HEK293 (cell line): Measurements from ENCODE around the gene JAM2.

ENCODE experiments used
- CTCF ChIA-PET: fragments of 350-600 bp; formaldehyde crosslinking; extraction: SDS; loops from one replicate; lab custom pipeline; 2021; ENCODE audit warnings: antibody characterized with exemption; lab: Yijun Ruan, JAX
- POLR2A ChIA-PET: fragments of 300-600 bp; formaldehyde crosslinking; extraction: SDS; loops from one replicate; lab custom pipeline; 2020; ENCODE audit warnings: antibody characterized with exemption, inconsistent platforms; lab: Yijun Ruan, JAX
- H3K27ac ChIP-seq: fragments of 200-500 bp; sonication (Bioruptor generic); 2 replicates; pipeline ENCODE4 v1.5.1; 2014; ENCODE audit warnings: low read depth, low read length, control low read depth, inconsistent platforms; ENCODE audit errors: extremely low read depth
- H3K36me3 ChIP-seq, 2 experiments: fragments of 200-500 bp in 1 of 2; sonication (Bioruptor generic) in 1 of 2; 1 replicate in 1 of 2; 2 replicates in 1 of 2; pipeline ENCODE4 v1.5.1; 2014 to 2017; ENCODE audit warnings: inconsistent platforms in 2 of 2, low read length in 2 of 2; ENCODE audit not compliant: control insufficient read depth in 2 of 2, insufficient read depth in 1 of 2
- H3K4me1 ChIP-seq: fragments of 200-500 bp; sonication (Bioruptor generic); 2 replicates; pipeline ENCODE4 v1.5.1; 2014; ENCODE audit warnings: mild to moderate bottlenecking, low read length, inconsistent platforms; ENCODE audit not compliant: control insufficient read depth, insufficient read depth
- H3K4me3 ChIP-seq: 2 replicates; pipeline ENCODE4 v1.5.1; 2011; ENCODE audit warnings: low read depth, mild to moderate bottlenecking, control low read depth, low read length, moderate library complexity
- H3K9me3 ChIP-seq: fragments of 200-500 bp; sonication (Bioruptor generic); 2 replicates; pipeline ENCODE4 v1.5.1; 2014; ENCODE audit warnings: low read depth, low read length, inconsistent platforms; ENCODE audit not compliant: control insufficient read depth, insufficient read depth
- BCL11B ChIP-seq: fragments of 450-650 bp; formaldehyde crosslinking; IDR thresholded peaks from 2 replicates; pipeline ENCODE4 v1.5.1; 2016; ENCODE audit warnings: low read depth, missing biosample characterization, missing genetic modification characterization
- HOXD13 ChIP-seq: sonication (generic); formaldehyde crosslinking; IDR thresholded peaks from 2 replicates; pipeline ENCODE4 v1.8.0; 2022; ENCODE audit warnings: missing genetic modification reagents, borderline replicate concordance
- PRDM1 ChIP-seq: fragments of 450-650 bp; formaldehyde crosslinking; IDR thresholded peaks from 2 replicates; pipeline ENCODE4; 2016; ENCODE audit warnings: missing biosample characterization, missing genetic modification characterization
- SP2 ChIP-seq: fragments of 450-650 bp; formaldehyde crosslinking; IDR thresholded peaks from 2 replicates; pipeline ENCODE4 v1.5.1; 2016; ENCODE audit warnings: missing biosample characterization, missing genetic modification characterization
- ZBTB20 ChIP-seq: fragments of 450-650 bp; formaldehyde crosslinking; IDR thresholded peaks from 2 replicates; pipeline ENCODE4 v1.5.1; 2016; ENCODE audit warnings: missing biosample characterization, missing genetic modification characterization
- ZBTB48 ChIP-seq: fragments of 450-650 bp; formaldehyde crosslinking; IDR thresholded peaks from 2 replicates; pipeline ENCODE4 v1.5.1; 2016; ENCODE audit warnings: missing biosample characterization, missing genetic modification characterization
- ZFP69B ChIP-seq: fragments of 450-650 bp; formaldehyde crosslinking; IDR thresholded peaks from 2 replicates; pipeline ENCODE4 v1.5.1; 2016; ENCODE audit warnings: missing biosample characterization, missing genetic modification characterization
- ZNF175 ChIP-seq: fragments of 450-650 bp; formaldehyde crosslinking; IDR thresholded peaks from 2 replicates; pipeline ENCODE4 v1.5.1; 2016; ENCODE audit warnings: missing biosample characterization, missing genetic modification characterization
- ZNF248 ChIP-seq: fragments of 450-650 bp; formaldehyde crosslinking; IDR thresholded peaks from 2 replicates; pipeline ENCODE4 v1.5.1; 2017; ENCODE audit warnings: missing biosample characterization, missing genetic modification characterization
- ZNF266 ChIP-seq: fragments of 450-650 bp; formaldehyde crosslinking; IDR thresholded peaks from 2 replicates; pipeline ENCODE4 v1.5.1; 2016; ENCODE audit warnings: missing biosample characterization, missing genetic modification characterization, low read depth
- ZNF37A ChIP-seq: fragments of 450-650 bp; IDR thresholded peaks from 2 replicates; pipeline ENCODE4 v1.5.1; 2018; ENCODE audit warnings: missing biosample characterization, missing genetic modification characterization
- ZNF426 ChIP-seq: fragments of 450-650 bp; formaldehyde crosslinking; IDR thresholded peaks from 2 replicates; pipeline ENCODE4 v1.5.1; 2017; ENCODE audit warnings: missing biosample characterization, missing genetic modification characterization, mild to moderate bottlenecking, inconsistent platforms, moderate library complexity
- ZNF510 ChIP-seq: fragments of 450-650 bp; formaldehyde crosslinking; IDR thresholded peaks from 2 replicates; pipeline ENCODE4 v1.5.1; 2018; ENCODE audit warnings: mild to moderate bottlenecking, missing genetic modification characterization, missing biosample characterization; ENCODE audit not compliant: insufficient replicate concordance
- ZNF621 ChIP-seq: fragments of 450-650 bp; formaldehyde crosslinking; IDR thresholded peaks from 2 replicates; pipeline ENCODE4 v1.5.1; 2017; ENCODE audit warnings: missing biosample characterization, missing genetic modification characterization
- ZNF660 ChIP-seq: fragments of 450-650 bp; IDR thresholded peaks from 2 replicates; pipeline ENCODE4 v1.5.1; 2018; ENCODE audit warnings: missing biosample characterization, mild to moderate bottlenecking, missing genetic modification characterization
- ZNF664 ChIP-seq: fragments of 450-650 bp; formaldehyde crosslinking; IDR thresholded peaks from 2 replicates; pipeline ENCODE4 v1.5.1; 2016; ENCODE audit warnings: missing biosample characterization, missing genetic modification characterization
- ZNF701 ChIP-seq: fragments of 450-650 bp; formaldehyde crosslinking; IDR thresholded peaks from 2 replicates; pipeline ENCODE4 v1.5.1; 2016; ENCODE audit warnings: missing biosample characterization, missing genetic modification characterization
- ZNF777 ChIP-seq: fragments of 450-650 bp; formaldehyde crosslinking; IDR thresholded peaks from 2 replicates; pipeline ENCODE4 v1.5.1; 2017; ENCODE audit warnings: missing biosample characterization, missing genetic modification characterization, borderline replicate concordance
- TF ChIP-seq, protein P1 (sequence below): fragments of 450-650 bp; formaldehyde crosslinking; optimal IDR thresholded peaks from 2 replicates; pipeline ENCODE3; 2016; ENCODE audit warnings: missing biosample characterization, mild to moderate bottlenecking, missing genetic modification characterization
- TF ChIP-seq, protein P2 (sequence below): fragments of 450-650 bp; formaldehyde crosslinking; IDR thresholded peaks from 2 replicates; pipeline ENCODE4 v1.5.1; 2017; ENCODE audit warnings: missing biosample characterization, missing genetic modification characterization
- TF ChIP-seq, protein P3 (sequence below): fragments of 450-650 bp; formaldehyde crosslinking; IDR thresholded peaks from 2 replicates; pipeline ENCODE4 v1.5.1; 2017; ENCODE audit warnings: missing biosample characterization, missing genetic modification characterization
- TF ChIP-seq, protein P4 (sequence below): fragments of 450-650 bp; formaldehyde crosslinking; IDR thresholded peaks from 2 replicates; pipeline ENCODE4 v1.5.1; 2016; ENCODE audit warnings: missing biosample characterization, missing genetic modification characterization

The JAM2 gene

DNA sequence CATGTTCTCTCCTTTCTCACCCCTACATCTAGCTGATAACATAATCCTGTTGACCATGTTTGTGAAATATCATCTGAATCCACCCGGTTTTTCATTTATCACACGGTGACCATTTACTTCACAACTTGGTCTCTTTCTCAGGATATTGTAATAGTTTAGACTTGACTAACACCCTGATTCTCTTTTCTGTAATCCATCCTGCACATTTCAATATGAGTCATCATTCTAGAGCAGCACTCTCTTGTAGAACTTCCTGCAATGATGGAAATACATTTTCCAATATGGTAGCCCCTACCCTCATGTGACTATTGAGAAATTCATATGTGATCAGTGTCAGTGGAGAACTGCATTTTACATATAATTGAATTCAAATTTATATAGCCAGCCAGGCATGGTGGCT, 2.3 kb upstream of the JAM2 start:
- Histone ChIP-seq H3K4me1 (no peaks in the 10 kb centered on the region), H3K4me3 (no peak overlapping the region), H3K36me3 (no peaks in the 10 kb centered on the region), H3K27ac (no peak overlapping the region)
- ChIA-PET CTCF (interaction anchor here (0.7 to 1.7 kb wide), 3 partner anchors 28 to 518 kb away, joined by 3 to 7 read pairs (median 4); no protein-coding TSS in a partner anchor), POLR2A (no interaction called here)
- TF ChIP-seq ZNF777 (tag by site-specific recombination): no peak
- TF ChIP-seq, all 188 proteins: peak for 0
- H3K9me3 ChIP-seq: no peaks in the 10 kb centered on the region

DNA sequence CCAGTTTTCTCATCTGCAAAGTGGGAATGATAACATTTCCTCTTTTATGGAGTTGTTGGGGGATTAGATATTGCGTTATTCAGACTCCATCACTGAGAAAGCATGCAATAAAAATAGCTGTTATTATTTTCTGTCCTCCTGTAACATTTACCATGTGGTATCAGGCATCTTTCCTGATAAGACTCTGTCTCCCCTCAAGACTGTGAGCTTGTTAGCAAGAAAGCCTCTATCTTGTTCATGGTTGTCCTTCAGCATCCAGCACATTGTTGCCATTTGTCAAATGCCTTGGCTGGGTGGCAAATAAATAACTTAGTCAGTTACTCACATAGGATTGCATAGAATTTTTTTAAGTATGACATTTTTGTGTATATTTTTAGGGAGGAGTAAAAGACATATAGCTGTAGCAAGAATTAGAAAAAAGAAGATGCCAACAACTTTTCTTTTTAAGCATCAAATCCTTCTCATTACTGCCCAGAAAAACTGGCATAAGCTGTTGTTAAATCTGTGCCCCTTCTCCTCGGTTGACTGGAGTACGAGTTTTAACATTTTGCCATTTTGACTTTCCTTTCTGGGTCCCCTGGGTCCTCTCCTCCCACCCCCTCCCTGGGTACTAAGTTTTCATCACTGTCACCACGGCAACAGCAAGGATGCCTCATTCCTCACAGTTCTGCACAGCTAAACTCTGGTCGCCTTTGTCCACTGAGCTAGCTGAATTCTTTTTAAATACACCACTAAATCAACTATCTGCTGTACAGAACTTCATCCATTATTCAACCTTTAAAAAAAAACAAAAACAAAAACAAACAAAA, 1.0 kb upstream of the JAM2 start:
- H3K9me3 ChIP-seq: no peaks in the 10 kb centered on the region
- CTCF ChIA-PET: interaction anchor here (0.6 to 2.0 kb wide), 3 partner anchors 30 to 110 kb away, joined by 3 to 22 read pairs (median 4); partner anchors contain the start of gene MRPL39
- no peaks in the 10 kb centered on the region for H3K4me1 ChIP-seq
- POLR2A ChIA-PET: no interaction called here
- H3K4me3 ChIP-seq: no peak overlapping the region
- H3K36me3 ChIP-seq: no peaks in the 10 kb centered on the region
- TF ChIP-seq ZNF660 (no peak), ZNF426 (tag by site-specific recombination) (no peak), ZNF510 (tag by site-specific recombination) (no peak), BCL11B (tag by site-specific recombination) (no peak), SP2 (tag by site-specific recombination) (no peak), ZNF175 (tag by site-specific recombination) (no peak), ZFP69B (tag by site-specific recombination) (no peak), ZNF37A (no peak), HOXD13 (CRISPR knock-in tag) (no peak), PRDM1 (tag by site-specific recombination) (no peak), ZNF621 (tag by site-specific recombination) (no peak)
- TF ChIP-seq, protein P1, sequence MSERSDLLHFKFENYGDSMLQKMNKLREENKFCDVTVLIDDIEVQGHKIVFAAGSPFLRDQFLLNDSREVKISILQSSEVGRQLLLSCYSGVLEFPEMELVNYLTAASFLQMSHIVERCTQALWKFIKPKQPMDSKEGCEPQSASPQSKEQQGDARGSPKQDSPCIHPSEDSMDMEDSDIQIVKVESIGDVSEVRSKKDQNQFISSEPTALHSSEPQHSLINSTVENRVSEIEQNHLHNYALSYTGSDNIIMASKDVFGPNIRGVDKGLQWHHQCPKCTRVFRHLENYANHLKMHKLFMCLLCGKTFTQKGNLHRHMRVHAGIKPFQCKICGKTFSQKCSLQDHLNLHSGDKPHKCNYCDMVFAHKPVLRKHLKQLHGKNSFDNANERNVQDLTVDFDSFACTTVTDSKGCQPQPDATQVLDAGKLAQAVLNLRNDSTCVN (tag by site-specific recombination): no peak
- TF ChIP-seq, protein P2, sequence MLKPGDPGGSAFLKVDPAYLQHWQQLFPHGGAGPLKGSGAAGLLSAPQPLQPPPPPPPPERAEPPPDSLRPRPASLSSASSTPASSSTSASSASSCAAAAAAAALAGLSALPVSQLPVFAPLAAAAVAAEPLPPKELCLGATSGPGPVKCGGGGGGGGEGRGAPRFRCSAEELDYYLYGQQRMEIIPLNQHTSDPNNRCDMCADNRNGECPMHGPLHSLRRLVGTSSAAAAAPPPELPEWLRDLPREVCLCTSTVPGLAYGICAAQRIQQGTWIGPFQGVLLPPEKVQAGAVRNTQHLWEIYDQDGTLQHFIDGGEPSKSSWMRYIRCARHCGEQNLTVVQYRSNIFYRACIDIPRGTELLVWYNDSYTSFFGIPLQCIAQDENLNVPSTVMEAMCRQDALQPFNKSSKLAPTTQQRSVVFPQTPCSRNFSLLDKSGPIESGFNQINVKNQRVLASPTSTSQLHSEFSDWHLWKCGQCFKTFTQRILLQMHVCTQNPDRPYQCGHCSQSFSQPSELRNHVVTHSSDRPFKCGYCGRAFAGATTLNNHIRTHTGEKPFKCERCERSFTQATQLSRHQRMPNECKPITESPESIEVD (tag by site-specific recombination): no peak
- TF ChIP-seq, protein P3, sequence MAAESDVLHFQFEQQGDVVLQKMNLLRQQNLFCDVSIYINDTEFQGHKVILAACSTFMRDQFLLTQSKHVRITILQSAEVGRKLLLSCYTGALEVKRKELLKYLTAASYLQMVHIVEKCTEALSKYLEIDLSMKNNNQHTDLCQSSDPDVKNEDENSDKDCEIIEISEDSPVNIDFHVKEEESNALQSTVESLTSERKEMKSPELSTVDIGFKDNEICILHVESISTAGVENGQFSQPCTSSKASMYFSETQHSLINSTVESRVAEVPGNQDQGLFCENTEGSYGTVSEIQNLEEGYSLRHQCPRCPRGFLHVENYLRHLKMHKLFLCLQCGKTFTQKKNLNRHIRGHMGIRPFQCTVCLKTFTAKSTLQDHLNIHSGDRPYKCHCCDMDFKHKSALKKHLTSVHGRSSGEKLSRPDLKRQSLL: no peak
- TF ChIP-seq, all 188 proteins: peak for 0
- no peak overlapping the region for H3K27ac ChIP-seq

DNA sequence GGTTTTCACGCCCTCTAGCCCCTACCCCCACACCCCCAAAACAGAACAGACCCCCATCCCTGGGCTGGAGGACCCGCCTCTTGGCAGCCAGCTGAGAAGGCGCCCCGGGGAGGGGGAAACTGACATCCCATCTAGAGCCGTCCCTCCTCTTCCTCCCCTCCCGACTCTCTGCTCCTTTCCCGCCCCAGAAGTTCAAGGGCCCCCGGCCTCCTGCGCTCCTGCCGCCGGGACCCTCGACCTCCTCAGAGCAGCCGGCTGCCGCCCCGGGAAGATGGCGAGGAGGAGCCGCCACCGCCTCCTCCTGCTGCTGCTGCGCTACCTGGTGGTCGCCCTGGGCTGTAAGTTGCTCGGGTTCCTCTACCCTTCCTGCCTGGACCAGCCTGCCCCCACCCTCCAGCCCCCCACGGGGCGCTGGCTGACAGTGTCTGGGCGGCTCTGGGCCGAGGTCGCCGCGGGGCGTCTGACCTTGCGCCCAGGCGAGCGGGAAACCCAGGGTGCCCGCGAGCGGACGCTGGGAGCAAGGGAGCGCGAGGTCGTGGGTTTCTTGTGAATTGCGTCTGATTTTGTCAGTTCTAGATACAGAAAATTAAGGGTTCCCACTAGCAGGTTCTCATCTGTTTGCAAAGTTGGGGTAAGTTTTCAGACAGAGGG, 618 bp downstream of the JAM2 start:
- H3K36me3 ChIP-seq: no peaks in the 10 kb centered on the region
- peak overlapping the region; percentile 63 for H3K4me3 ChIP-seq
- no peaks in the 10 kb centered on the region for H3K9me3 ChIP-seq
- POLR2A ChIA-PET: interaction anchor here (1.0 kb wide), 1 partner anchor 94 kb away, joined by 5 read pairs; no protein-coding TSS in a partner anchor
- CTCF ChIA-PET: interaction anchor here (0.7 to 2.0 kb wide), 2 partner anchors 32 to 851 kb away, joined by 3 to 22 read pairs; partner anchors contain the start of gene MRPL39
- peak overlapping the region; percentile 57; the same call in 1 of the 2 replicates for H3K27ac ChIP-seq
- H3K4me1 ChIP-seq: no peaks in the 10 kb centered on the region
- TF ChIP-seq ZNF777 (tag by site-specific recombination): peak; percentile 17
- TF ChIP-seq ZBTB20 (tag by site-specific recombination): peak; percentile 63
- TF ChIP-seq, protein P4, sequence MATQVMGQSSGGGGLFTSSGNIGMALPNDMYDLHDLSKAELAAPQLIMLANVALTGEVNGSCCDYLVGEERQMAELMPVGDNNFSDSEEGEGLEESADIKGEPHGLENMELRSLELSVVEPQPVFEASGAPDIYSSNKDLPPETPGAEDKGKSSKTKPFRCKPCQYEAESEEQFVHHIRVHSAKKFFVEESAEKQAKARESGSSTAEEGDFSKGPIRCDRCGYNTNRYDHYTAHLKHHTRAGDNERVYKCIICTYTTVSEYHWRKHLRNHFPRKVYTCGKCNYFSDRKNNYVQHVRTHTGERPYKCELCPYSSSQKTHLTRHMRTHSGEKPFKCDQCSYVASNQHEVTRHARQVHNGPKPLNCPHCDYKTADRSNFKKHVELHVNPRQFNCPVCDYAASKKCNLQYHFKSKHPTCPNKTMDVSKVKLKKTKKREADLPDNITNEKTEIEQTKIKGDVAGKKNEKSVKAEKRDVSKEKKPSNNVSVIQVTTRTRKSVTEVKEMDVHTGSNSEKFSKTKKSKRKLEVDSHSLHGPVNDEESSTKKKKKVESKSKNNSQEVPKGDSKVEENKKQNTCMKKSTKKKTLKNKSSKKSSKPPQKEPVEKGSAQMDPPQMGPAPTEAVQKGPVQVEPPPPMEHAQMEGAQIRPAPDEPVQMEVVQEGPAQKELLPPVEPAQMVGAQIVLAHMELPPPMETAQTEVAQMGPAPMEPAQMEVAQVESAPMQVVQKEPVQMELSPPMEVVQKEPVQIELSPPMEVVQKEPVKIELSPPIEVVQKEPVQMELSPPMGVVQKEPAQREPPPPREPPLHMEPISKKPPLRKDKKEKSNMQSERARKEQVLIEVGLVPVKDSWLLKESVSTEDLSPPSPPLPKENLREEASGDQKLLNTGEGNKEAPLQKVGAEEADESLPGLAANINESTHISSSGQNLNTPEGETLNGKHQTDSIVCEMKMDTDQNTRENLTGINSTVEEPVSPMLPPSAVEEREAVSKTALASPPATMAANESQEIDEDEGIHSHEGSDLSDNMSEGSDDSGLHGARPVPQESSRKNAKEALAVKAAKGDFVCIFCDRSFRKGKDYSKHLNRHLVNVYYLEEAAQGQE: no peak
- no peak; the same call in 1 of the 2 replicates for TF ChIP-seq ZBTB48 (tag by site-specific recombination)
- no peak for TF ChIP-seq ZNF248 (tag by site-specific recombination)
- no peak for TF ChIP-seq ZNF701
- no peak for TF ChIP-seq ZNF266 (tag by site-specific recombination)
- no peak for TF ChIP-seq ZNF664
